Endometrial microvascular endothelial cells (primary cell): ENCODE results near the gene CD101. TPM values are rescaled to one million over a fixed set of nuclear protein-coding genes. Genes with fewer than 3 reads are reported as not detected.

Experiments used
- in situ Hi-C: cut with HindIII; loops from 2 replicates; pipeline ENCODE4 v1.10.0; 2017; ENCODE audit warnings: low sequenced_read_pairs, low pct_unique_long_range_greater_than_20kb; ENCODE audit errors: inconsistent ontology term
- total RNA-seq: library from RNA; depleted of rRNA; stranded (reverse); fragments of >200 nt; gene quantifications from one replicate; pipeline ENCODE4 v1.2.3, GENCODE V29; 2015; ENCODE audit errors: inconsistent ontology term

CD101 gene
- total RNA-seq, 1 donor from 2014 or later = not detected

DNA sequence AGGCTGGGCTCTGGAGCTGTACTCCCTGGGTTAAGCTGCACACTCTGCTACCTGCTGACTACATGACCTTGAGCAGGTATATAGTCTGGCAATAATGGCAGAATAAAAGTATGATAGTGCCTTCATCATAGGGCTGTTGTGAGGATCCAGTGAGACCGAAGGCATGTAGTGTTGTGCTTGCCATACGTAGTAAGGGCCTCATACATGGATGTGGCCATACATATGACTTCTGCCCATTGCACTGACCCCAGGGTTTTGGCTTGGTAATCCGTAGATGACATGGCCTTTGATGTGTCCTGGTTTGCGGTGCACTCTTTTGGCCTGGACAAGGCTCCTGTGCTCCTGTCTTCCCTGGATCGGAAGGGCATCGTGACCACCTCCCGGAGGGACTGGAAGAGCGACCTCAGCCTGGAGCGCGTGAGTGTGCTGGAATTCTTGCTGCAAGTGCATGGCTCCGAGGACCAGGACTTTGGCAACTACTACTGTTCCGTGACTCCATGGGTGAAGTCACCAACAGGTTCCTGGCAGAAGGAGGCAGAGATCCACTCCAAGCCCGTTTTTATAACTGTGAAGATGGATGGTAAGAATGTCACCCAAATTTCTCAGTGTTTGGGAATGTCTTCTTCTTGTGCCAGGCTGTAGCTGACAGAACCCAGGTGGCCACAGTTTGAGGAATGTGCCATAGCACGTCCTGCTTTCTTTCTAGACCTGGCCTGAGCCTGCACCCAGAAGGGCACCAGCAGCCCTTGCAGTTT, 17.0 kb upstream of the CD101 start:
- in situ Hi-C loops = no loop called here

DNA sequence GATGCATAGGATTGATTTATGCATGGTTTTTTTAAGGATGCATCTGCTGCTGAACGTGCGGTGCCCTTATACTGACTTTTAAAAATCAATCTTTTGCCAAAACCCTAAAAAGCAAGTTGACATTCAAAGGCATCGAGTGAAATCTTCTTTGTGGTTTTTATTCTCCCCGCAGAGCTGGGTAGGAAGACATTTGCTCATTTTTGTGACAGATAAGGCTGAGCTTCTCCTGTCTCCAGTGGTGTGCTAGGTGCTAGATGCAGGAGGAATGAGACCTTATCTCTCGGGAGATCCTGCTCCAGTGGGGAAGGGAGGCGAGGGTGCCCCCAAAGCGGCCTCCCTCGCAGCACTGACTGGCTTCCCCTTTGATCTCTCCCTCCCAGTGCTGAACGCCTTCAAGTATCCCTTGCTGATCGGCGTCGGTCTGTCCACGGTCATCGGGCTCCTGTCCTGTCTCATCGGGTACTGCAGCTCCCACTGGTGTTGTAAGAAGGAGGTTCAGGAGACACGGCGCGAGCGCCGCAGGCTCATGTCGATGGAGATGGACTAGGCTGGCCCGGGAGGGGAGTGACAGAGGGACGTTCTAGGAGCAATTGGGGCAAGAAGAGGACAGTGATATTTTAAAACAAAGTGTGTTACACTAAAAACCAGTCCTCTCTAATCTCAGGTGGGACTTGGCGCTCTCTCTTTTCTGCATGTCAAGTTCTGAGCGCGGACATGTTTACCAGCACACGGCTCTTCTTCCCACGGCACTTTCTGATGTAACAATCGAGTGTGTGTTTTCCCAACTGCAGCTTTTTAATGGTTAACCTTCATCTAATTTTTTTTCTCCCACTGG, 14.9 kb upstream of the CD101 start:
- in situ Hi-C loops = no loop called here

DNA sequence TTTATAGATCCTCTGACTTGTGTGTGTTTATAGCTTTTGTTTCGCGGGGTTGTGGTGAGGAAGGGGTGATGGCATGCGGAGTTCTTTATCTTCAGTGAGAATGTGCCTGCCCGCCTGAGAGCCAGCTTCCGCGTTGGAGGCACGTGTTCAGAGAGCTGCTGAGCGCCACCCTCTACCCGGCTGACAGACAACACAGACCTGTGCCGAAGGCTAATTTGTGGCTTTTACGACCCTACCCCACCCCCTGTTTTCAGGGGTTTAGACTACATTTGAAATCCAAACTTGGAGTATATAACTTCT, 14.4 kb upstream of the CD101 start:
- in situ Hi-C loops = no loop called here

DNA sequence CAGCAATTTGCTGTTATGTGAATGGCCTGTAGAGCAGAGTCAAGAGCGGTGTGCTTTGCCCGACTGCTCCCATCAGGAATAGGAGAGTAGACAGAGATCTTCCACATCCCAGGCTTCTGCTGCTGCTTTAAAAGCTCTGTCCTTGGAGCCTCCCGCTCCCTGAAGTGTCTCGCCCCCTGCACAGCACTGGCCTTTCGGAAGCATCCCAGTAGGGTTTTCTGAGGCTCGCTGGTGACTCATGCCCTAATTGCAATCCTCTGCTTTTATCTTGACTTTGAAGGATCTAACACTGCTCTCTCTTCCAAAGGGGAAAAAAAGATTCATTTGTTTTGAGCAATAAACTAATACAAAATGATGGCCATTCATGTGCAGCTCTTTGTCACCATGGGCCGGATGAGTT, 13.3 kb upstream of the CD101 start:
- in situ Hi-C loops = no loop called here

DNA sequence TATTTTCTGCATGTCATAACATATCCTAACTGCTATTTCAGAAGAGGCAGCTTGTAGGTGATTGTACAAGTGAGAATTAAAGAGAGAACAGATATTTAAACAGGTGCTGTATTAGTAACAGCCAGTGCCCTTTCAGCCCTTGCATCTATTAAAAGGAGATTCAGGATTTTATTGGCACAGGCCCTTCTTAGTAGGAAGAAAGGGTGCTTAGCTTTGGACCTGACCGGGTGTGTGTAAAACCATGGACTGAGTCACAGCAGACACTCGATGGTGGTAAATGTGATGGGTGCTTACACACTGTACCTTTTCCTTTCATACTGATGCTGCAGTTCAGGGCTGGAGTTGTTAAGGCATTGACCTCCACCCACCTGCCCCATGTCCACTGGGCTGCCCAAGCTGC, 12.7 kb upstream of the CD101 start:
- in situ Hi-C loops = no loop called here

DNA sequence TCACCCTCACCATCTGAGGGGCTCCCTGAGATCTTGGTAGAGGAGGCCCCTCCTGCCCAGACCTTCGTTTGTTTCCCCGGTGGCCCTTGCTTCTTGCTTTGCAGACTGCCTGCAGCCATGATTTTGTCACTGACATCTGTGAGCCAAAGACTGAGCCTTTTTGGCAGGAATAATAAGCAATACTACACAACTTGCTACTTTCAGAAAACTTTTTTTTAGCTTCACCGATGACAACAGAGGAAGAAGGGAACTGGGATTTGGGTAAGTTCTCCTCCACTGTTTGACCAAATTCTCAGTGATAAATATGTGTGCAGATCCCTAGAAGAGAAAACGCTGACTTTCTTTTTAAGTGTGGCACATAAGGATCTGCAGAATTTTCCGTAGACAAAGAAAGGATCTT, 11.7 kb upstream of the CD101 start:
- in situ Hi-C loops = no loop called here

DNA sequence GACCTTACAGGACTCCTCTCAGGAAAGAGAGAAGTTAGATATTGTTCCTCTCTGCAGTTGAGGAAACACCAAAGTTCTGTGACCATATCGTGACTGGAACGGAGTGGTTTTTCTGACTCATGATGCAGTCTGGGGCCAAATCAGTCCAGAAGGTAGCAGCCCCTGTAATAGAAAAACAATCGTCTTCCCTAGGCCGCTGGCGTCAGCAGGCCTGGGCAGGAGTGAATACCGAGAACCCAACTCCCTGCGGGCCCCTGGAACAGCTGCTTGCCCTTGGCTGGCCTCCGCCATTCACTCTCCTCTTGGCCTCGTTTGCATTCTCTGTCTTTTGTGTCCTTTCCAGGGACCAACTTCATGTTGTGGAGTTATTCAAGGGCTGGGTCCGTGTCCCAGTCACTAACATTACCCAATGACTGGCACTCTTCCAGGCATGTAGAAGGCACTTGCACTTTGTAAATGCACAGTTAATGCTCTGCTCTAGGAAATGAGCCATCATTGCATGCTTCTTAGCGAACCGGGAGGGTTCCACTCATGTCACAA, 10.9 kb upstream of the CD101 start:
- in situ Hi-C loops = no loop called here

DNA sequence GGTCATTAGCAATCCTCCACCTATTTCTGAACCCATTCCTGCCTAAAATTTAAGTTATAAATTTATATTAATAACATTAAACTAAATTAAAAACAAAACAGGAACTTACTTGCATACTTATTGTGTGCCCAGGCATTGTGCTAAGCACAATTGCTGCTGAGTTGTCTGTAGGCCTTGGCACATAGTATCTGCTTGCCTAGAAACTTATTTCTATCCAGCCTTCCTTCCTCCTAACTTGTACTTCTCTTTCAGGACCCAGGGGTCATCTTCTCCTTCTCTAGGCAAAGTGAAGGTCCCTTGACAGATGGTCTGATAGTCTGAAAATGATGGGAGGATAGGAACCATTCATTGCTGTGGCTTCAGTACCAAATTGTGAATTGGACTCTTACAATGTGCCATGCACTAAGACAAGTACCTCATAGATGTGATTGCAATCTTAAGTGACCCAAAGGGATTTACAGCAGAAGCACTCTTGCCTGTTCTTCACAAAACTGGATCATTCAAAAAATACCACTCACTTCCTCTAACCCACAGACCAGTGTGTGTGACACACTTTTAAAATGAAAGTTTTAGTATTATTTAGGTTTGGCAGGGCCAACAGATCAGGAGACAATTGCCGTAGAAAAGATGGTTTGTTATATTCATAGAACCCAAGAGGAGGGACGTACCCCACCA, 10.3 kb upstream of the CD101 start:
- in situ Hi-C loops = no loop called here

DNA sequence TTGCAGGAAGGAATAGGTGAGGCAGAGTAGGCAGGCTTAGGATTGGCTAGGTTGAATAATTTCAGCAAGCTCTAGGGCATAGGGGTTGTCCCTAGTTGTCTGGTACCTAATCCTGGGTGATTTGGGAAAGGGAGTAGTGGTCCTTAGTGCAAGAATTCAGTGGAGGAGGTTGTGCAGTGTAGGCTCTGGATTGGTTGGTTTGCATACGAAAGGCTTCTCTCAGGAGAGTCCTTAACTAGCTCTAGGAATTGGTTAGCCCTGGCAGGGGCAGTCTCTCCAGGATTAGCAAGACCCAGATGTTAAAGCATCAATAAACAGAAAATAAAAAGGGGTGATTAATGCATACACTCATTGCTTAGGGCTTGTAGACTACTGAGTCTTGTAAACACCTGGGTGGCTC, 9.6 kb upstream of the CD101 start:
- in situ Hi-C loops = no loop called here

DNA sequence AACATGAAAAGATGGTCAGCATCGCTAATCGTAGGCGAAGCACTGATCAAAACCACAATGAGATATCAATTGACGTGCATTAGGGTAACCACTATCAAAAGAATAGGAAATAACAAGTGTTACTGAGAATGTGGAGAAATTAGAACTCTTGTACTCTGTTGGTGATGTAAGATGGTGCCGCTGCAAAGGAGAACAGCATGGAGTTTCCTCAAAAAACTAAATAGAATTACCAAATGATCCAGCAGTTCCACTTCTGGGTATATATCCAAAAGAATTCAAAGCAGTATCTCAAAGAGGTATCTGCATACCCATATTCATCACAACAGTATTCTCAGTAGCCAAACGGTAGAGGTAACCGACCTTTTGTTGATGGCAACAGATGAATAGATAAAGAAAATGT, 8.3 kb upstream of the CD101 start:
- in situ Hi-C loops = no loop called here

DNA sequence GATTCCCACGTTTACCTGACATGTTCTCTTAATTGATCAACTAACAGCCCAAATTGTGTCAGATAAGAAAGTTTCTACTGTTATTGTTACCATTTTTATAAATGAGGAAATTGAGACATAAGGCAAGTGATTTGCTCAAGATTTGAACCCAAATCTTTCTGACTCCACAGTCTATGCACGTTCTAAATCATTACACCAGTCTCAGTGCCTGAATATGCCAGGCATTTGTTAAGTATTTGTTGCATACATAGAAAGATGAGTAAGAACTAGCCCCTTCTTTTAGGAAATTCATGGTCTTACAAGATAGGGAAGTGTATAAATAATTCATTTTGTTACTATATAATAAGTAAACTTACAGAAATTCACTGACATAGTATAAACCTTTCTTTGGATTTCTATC, 7.1 kb upstream of the CD101 start:
- in situ Hi-C loops = no loop called here

DNA sequence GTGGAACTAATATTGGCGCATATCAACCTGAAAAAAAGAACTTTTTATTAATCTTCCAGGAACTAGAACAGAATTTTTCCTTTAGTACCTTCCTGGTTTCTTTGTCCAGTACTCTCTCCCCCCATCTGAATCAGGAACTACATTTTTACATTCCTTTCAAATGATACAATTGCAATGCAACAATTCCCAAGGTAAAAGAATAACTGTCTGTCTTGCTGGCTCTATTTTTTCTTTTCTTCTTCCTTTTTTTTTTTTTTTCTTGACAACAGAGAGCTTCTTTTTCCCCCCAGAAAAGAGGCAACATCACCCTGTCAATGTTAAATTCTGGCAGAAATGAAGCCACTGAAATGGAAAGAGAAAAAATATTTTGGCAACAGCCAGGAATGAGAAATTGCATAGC, 4.5 kb upstream of the CD101 start:
- in situ Hi-C loops = no loop called here

DNA sequence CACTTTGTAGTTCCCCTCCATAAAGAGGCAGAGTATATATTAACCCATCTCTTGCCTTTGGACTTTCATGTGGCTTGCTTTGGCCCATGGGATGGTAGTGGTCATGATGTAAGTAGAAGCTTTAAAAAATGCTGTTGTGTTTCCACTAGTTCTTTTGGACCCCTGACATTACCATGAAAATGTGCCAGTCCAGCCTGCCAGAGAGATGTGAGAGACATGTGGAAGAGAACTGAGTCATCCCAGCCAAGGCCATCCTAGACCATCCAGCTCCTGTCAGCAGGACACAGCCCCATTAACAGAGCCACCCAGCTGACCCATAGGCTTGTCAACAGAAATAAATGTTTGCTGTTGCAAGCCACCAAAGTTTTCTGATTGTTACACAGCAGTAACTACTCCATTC, 3.9 kb upstream of the CD101 start:
- in situ Hi-C loops = no loop called here

DNA sequence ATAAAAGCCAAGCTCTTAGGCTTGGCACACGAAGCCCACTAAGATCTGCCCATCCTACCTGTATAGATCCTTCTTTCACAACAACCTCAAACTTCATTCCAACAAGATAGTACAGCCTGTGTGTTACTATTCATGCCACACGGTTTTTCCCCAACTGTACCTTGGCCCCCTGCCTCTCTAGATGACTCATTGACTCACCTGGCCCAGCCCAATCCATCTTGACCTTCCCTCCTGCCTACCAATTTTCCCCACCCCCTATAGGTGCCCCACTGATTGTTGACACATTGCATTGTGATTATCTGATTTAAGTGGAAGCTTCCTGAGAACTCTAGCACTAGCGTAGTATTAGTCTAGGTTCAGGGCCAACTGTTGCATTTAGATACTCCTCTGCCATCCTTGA, 2.0 kb upstream of the CD101 start:
- in situ Hi-C loops = no loop called here

DNA sequence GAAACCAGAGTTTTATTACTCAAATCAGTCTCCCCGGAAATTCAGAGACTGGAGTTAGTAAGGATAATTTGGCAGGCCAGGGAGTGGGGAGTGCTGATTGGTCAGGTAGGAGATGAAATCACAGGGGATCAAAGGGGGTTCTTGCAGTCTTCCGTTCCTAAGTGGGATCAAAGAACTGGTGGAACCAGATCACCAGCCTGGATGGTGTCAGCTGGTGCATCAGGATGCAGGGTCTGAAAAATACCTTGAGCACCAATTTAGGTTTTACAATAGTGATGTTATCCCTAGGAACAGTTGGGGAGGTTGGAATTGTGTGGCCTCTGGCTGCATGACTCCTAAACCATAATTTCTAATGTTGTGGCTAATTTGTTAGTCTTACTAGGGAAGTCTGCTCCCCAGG, 1.4 kb upstream of the CD101 start:
- in situ Hi-C loops = no loop called here

DNA sequence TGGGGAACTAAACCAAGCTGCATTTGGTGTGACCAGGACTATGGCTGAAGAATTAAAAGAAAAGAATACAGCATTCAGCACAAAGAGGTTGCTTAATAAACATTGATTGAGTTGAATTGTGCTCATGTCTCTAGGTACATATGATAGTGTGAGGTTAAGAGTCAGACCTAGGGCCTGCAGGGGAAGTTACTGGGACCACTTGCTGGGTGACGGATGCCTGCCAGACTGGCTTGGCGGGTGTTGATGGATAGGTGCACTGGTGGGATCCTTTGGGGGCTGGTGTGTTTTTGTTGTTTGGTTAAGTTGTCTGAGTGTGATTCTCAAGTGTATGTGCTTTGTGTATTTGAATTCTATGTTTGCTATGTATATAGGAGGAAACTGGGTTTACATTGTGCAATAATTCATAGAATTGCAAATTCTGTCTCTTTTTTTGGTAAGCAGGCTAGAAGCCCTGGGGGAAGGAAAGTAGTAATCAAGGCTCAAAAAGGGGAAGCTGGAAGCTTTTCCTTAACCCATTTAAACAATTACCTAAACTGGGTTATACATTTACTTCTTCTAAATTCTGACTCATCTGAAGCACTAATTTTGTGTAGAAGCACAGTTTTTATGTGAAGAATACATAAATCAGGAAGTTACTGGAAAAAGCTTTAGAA, 1.8 kb downstream of the CD101 start:
- in situ Hi-C loops = no loop called here

DNA sequence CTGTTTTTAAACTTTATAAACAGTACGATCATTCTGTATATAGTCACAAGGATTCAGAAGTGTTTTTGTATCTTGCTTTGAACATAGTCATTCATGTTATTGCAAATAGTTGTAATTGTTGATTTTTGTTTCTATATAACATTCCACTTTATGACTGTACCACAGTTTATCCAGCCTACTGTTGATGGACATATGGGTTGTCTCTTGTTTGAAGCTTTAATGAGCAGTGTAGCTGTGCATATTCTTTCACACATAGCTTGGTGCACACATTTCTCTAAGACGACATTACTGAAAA, 6.1 kb downstream of the CD101 start:
- in situ Hi-C loops = no loop called here

DNA sequence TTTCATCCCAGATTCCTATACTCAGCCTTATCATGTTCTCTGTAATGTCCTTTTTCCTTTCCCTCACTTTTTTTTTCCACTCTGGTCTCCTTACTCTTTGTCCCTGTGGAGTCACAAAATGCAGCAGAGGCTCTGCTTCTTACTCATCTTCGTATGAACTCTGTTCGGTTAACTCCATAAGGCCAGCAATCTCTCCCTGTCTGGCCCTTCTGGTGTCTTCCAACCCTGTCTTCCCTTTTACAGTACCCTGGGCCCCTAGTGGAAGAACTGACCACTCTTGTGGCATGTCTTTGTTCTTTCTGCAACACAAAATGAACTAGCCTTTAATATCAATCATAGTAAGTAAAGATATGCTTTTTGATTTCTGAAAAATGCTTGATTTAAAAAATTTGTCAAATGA, 7.1 kb downstream of the CD101 start:
- in situ Hi-C loops = no loop called here

DNA sequence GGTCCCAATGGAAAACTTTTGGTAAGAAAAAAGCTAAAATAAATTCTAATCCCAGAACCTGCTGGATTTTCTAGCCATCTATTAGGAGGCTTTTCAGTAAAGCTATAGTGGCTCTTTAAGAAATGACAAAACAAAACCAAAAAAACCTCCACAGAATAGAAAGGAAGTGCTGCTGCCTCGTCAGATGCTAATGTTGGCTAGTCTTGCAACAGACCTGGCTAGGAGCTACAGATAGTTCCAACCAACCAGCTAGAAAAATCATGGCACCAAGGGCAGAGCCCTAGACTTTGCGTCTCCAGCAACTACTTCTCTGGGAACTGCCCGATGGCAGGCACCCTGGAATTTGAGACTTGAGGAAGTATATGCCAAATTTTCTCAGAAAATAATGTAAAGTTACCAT, 7.6 kb downstream of the CD101 start:
- in situ Hi-C loops = no loop called here
